ENCODE results near the gene NOS3. TPM values are rescaled to one million over a fixed set of nuclear protein-coding genes. Genes with fewer than 3 reads are reported as not detected.
"Not testable (repeated sequence)": the region's sequence is repeated elsewhere in the genome, so short reads cannot be mapped to it uniquely, and the experiment has no call there.

Gene NOS3
- total RNA-seq, 1 experiment from 2014 or later = 0.30 TPM

DNA sequence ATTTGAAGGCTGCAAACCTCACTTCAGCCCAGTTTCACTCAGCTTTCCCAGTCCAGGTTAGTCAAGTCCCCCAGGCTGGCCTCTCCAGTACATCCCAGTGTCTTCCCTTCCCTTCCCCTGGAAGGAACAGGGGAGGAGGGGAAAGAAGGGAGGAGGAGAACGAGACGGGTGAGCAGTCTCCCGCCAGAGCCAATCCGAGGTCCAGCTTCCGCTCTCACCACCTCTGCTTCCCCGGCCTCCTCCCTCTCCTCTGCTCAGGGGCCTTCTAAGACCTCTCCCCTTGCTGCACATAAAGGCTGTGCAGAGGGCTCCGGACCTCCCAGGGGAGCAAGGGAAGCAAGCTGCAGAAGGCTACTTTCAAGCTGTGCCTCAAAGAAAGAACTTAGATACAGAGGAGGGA, 29.4 kb downstream of the NOS3 start:
- no peak overlapping the region for H3K4me3 Mint-ChIP-seq (ENCODE audit: unreplicated experiment)
- no peaks in the 10 kb centered on the region for H3K36me3 Mint-ChIP-seq (ENCODE audit: insufficient read depth, unreplicated experiment)
- no peak overlapping the region for H3K27ac Mint-ChIP-seq (ENCODE audit: low read depth, unreplicated experiment)
- ChIA-PET CTCF (interaction anchor here (0.6 to 3.7 kb wide), 2 partner anchors 122 to 1888 kb away, joined by 3 to 16 read pairs; no protein-coding TSS in a partner anchor), POLR2A (no interaction called here)
- TF ChIP-seq, protein P1, sequence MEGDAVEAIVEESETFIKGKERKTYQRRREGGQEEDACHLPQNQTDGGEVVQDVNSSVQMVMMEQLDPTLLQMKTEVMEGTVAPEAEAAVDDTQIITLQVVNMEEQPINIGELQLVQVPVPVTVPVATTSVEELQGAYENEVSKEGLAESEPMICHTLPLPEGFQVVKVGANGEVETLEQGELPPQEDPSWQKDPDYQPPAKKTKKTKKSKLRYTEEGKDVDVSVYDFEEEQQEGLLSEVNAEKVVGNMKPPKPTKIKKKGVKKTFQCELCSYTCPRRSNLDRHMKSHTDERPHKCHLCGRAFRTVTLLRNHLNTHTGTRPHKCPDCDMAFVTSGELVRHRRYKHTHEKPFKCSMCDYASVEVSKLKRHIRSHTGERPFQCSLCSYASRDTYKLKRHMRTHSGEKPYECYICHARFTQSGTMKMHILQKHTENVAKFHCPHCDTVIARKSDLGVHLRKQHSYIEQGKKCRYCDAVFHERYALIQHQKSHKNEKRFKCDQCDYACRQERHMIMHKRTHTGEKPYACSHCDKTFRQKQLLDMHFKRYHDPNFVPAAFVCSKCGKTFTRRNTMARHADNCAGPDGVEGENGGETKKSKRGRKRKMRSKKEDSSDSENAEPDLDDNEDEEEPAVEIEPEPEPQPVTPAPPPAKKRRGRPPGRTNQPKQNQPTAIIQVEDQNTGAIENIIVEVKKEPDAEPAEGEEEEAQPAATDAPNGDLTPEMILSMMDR (IDR thresholded peaks at IDR 0.05; ENCODE audit: unreplicated experiment) = no peak
- H3K4me1 Mint-ChIP-seq (ENCODE audit: insufficient read depth, unreplicated experiment) = peaks cover 5% of the 10 kb centered on the region
- BruUV-seq (replicated peaks) = no TSS peak
- intact Hi-C loops (cut with micrococcal nuclease) = no loop called here
- H3K9me3 Mint-ChIP-seq (ENCODE audit: unreplicated experiment) = no peaks in the 10 kb centered on the region
- H3K27me3 Mint-ChIP-seq (ENCODE audit: insufficient read depth, unreplicated experiment) = peaks cover 23% of the 10 kb centered on the region
- DNase-seq (ENCODE audit: unreplicated experiment) = no peak

GRCh38 chr7:151023232-151023631, 32.4 kb downstream of the NOS3 start:
- H3K4me1 Mint-ChIP-seq (ENCODE audit: insufficient read depth, unreplicated experiment) = peaks cover 17% of the 10 kb centered on the region
- TF ChIP-seq, protein P1 (IDR thresholded peaks at IDR 0.05; ENCODE audit: unreplicated experiment) = no peak
- H3K9me3 Mint-ChIP-seq (ENCODE audit: unreplicated experiment) = no peaks in the 10 kb centered on the region
- ChIA-PET CTCF (interaction anchor here (0.6 to 2.9 kb wide), 4 partner anchors 32 to 125 kb away, joined by 3 to 11 read pairs (median 4); no protein-coding TSS in a partner anchor), POLR2A (no interaction called here)
- H3K36me3 Mint-ChIP-seq (ENCODE audit: insufficient read depth, unreplicated experiment) = no peaks in the 10 kb centered on the region
- BruUV-seq (replicated peaks) = no TSS peak
- no peak for DNase-seq (ENCODE audit: unreplicated experiment)
- intact Hi-C loops (cut with micrococcal nuclease) = no loop called here
- no peak overlapping the region for H3K27ac Mint-ChIP-seq (ENCODE audit: low read depth, unreplicated experiment)
- peaks cover 11% of the 10 kb centered on the region for H3K27me3 Mint-ChIP-seq (ENCODE audit: insufficient read depth, unreplicated experiment)
- H3K4me3 Mint-ChIP-seq (ENCODE audit: unreplicated experiment) = no peak overlapping the region

GRCh38 chr7:151024435-151025056, 33.7 kb downstream of the NOS3 start, which contains the start of gene ATG9B:
ATG9B (minus strand) TSS chr7:151024494; CDS start chr7:151024423, 71 bp downstream.
- ChIA-PET CTCF (interaction anchor here (0.6 to 2.9 kb wide), 2 partner anchors 48 to 126 kb away, joined by 3 to 11 read pairs; no protein-coding TSS in a partner anchor), POLR2A (interaction anchor here (0.6 to 0.8 kb wide), 2 partner anchors 22 to 458 kb away, joined by 3 to 4 read pairs; no protein-coding TSS in a partner anchor)
- H3K27me3 Mint-ChIP-seq (ENCODE audit: insufficient read depth, unreplicated experiment) = peaks cover 4% of the 10 kb centered on the region
- peak within 1 kb of the TSS; percentile 18 for H3K27ac Mint-ChIP-seq (ENCODE audit: low read depth, unreplicated experiment)
- no peaks in the 10 kb centered on the region for H3K9me3 Mint-ChIP-seq (ENCODE audit: unreplicated experiment)
- no TSS peak for BruUV-seq (replicated peaks)
- no peak within 1 kb of the TSS for H3K4me3 Mint-ChIP-seq (ENCODE audit: unreplicated experiment)
- DNase-seq (ENCODE audit: unreplicated experiment) = no peak
- peaks cover 24% of the 10 kb centered on the region for H3K4me1 Mint-ChIP-seq (ENCODE audit: insufficient read depth, unreplicated experiment)
- H3K36me3 Mint-ChIP-seq (ENCODE audit: insufficient read depth, unreplicated experiment) = peaks cover 6% of the 10 kb centered on the region
- TF ChIP-seq, protein P1 (IDR thresholded peaks at IDR 0.05; ENCODE audit: unreplicated experiment) = no peak
- intact Hi-C loops (cut with micrococcal nuclease) = no loop called here

- BruUV-seq (replicated peaks) = no TSS peak
- intact Hi-C loops (cut with micrococcal nuclease) = no loop called here
- no peak overlapping the region for H3K27ac Mint-ChIP-seq (ENCODE audit: low read depth, unreplicated experiment)
- H3K9me3 Mint-ChIP-seq (ENCODE audit: unreplicated experiment) = no peaks in the 10 kb centered on the region
- H3K4me3 Mint-ChIP-seq (ENCODE audit: unreplicated experiment) = no peak overlapping the region
- ChIA-PET POLR2A (interaction anchor here (0.7 to 1.2 kb wide), 3 partner anchors 51 to 547 kb away, joined by 3 to 4 read pairs (median 3); no protein-coding TSS in a partner anchor), CTCF (interaction anchor here (0.8 to 1.3 kb wide), 4 partner anchors 8 to 127 kb away, joined by 3 to 9 read pairs (median 4); no protein-coding TSS in a partner anchor)
- TF ChIP-seq, protein P1 (IDR thresholded peaks at IDR 0.05; ENCODE audit: unreplicated experiment) = no peak
- peaks cover 6% of the 10 kb centered on the region for H3K36me3 Mint-ChIP-seq (ENCODE audit: insufficient read depth, unreplicated experiment)
- peaks cover 29% of the 10 kb centered on the region for H3K4me1 Mint-ChIP-seq (ENCODE audit: insufficient read depth, unreplicated experiment)
- peak; percentile 38 for DNase-seq (ENCODE audit: unreplicated experiment)
- H3K27me3 Mint-ChIP-seq (ENCODE audit: insufficient read depth, unreplicated experiment) = no peaks in the 10 kb centered on the region
Observed at GRCh38 chr7:151025924-151026671, 35.3 kb downstream of the NOS3 start.

DNA sequence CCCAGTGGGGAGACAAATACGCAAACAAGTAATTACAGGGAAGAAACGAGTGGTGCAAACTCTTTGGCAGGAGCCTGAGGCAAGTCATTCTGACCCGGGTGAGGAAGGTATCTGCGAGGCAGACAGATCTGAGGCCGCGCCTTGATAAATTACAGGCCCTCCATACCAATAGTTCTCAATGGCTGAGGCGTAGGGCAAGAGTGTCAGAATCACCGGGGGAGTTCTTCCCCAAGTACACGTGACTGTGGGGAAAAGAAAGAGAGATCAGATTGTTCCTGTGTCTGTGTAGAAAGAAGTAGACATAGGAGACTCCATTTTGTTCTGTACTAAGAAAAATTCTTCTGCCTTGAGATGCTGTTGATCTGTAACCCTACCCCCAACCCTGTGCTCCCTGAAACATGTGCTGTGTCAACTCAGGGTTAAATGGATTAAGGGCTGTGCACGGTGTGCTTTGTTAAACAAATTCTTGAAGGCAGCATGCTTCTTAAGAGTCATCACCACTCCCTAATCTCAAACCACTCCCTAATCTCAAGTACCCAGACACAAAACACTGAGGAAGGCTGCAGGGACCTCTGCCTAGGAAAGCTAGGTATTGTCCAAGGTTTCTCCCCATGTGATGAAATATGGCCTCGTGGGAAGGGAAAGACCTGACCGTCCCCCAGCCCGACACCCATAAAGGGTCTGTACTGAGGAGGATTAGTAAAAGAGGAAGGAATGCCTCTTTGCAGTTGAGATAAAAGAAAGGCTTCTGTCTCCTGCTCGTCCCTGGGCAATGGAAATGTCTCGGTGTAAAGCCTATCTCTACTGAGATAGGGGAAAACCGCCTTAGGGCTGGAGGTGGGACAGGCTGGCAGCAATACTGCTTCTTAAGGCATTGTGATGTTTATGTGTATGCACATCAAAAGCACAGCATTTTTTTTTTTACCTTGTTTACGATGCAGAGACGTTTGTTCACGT, 36.2 kb downstream of the NOS3 start:
- peaks cover 15% of the 10 kb centered on the region for H3K36me3 Mint-ChIP-seq (ENCODE audit: insufficient read depth, unreplicated experiment)
- intact Hi-C loops (cut with micrococcal nuclease); H3K27me3 Mint-ChIP-seq (ENCODE audit: insufficient read depth, unreplicated experiment); BruUV-seq (replicated peaks); DNase-seq (ENCODE audit: unreplicated experiment); H3K9me3 Mint-ChIP-seq (ENCODE audit: unreplicated experiment): not testable (repeated sequence)
- ChIA-PET POLR2A (interaction anchor here (0.6 to 2.6 kb wide), 8 partner anchors 12 to 101 kb away, joined by 3 to 42 read pairs (median 12); partner anchors contain the start of genes CDK5, FASTK and SLC4A2), CTCF (interaction anchor here (0.6 to 1.3 kb wide), 8 partner anchors 9 to 255 kb away, joined by 3 to 9 read pairs (median 3); no protein-coding TSS in a partner anchor)
- peak overlapping the region; percentile 97 for H3K4me3 Mint-ChIP-seq (ENCODE audit: unreplicated experiment)
- H3K4me1 Mint-ChIP-seq (ENCODE audit: insufficient read depth, unreplicated experiment) = peaks cover 29% of the 10 kb centered on the region
- H3K27ac Mint-ChIP-seq (ENCODE audit: low read depth, unreplicated experiment) = peak overlapping the region; percentile 100

Measured in MCF 10A (cell line).